ENCODE results near the gene NANOS2.
A peak's percentile ranks its signal among the peaks of the same experiment; 100 is the strongest.

The NANOS2 gene

DNA sequence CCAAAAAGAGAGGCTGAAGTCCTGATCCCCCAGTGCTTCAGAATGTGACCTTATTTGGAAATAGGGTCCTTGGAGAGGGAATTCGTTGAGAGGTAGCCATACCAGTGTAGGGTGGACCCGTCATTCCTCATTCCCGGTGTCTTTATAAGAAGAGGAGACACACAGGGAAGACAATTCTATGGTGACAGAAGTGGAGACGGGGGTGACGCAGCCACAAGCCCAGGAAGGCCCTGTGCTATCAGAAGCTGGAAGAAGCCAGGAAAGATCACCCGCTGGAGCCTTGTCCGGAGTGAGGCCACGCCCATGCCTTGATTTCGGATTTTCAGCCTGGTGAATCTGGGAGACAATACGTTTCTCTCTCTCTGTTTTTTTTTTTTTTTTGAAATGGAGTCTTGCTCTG lies 9.6 kb downstream of the NANOS2 start:
- Histone ChIP-seq H3K4me1 (ENCODE audit: control insufficient read depth in 1 of 2, insufficient read depth in 1 of 2, low read depth in 1 of 2, low read length in 1 of 2) (peaks cover 17 to 20% of the 10 kb centered on the region in 2 experiments), H3K4me3 (ENCODE audit: low read depth in 1 of 2, low read length in 1 of 2) (no peak overlapping the region), H3K27me3 (peaks cover 32% of the 10 kb centered on the region), H3K9me3 (no peaks in the 10 kb centered on the region), H3K27ac (no peak overlapping the region), H3K36me3 (no peaks in the 10 kb centered on the region)
- TF ChIP-seq CTCF (IDR thresholded peaks at IDR 0.05): no peak

GRCh38 chr19:45902651-45903625 lies 11.6 kb downstream of the NANOS2 start:
- Histone ChIP-seq H3K4me3 (ENCODE audit: low read depth in 1 of 2, low read length in 1 of 2) (peak overlapping the region; percentile 84 to 93), H3K27me3 (peaks cover 27% of the 10 kb centered on the region), H3K36me3 (peaks cover 17% of the 10 kb centered on the region), H3K4me1 (ENCODE audit: control insufficient read depth in 1 of 2, insufficient read depth in 1 of 2, low read depth in 1 of 2, low read length in 1 of 2) (peaks cover 17 to 20% of the 10 kb centered on the region in 2 experiments), H3K27ac (peak overlapping the region; percentile 77), H3K9me3 (no peaks in the 10 kb centered on the region)
- TF ChIP-seq CTCF (IDR thresholded peaks at IDR 0.05): peak; percentile 43

DNA sequence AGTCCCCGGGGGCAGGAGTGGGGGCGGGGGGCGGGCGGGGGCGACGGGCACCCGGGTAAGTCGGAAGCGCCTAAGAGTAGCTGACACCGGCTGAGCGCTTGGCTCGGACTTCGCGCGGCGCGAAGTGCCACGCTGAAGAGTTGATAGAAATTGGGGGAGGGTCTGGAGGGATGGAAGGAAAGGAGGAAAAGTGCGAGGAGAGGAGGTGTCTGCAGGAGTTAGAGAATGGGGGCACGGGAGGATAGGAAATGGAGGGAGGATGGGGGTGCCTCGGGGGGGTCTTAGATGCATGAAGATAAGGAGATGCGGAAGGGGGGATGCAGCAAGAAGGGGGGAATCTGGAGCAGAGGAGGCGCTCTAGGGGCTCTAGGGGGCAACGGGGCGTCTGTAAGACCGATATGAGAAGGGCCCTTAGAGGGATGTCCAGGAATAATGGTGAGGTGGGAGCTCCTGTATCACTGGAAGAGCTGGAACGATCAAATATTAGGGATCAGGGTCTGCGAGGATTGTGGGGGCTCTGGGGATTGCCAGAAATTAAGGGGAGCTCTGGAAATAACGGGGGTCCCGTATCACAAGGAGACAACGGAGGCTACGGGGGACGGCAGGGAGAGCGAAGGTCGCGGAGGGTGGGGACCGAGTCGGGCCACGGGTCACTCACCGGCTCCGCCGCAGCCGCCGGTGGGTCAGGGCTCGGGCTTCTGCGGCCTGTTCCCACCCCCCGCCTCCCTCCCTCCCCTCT lies 12.5 kb downstream of the NANOS2 start, which contains the start of gene MYPOP:
TSS of gene MYPOP (minus strand) at position 702 of the 739 bp plus-strand sequence. CDS start 840 bp downstream, outside the sequence.
- peaks cover 17 to 20% of the 10 kb centered on the region in 2 experiments for H3K4me1 ChIP-seq (ENCODE audit: control insufficient read depth in 1 of 2, insufficient read depth in 1 of 2, low read depth in 1 of 2, low read length in 1 of 2)
- peaks cover 23% of the 10 kb centered on the region for H3K36me3 ChIP-seq
- peaks cover 27% of the 10 kb centered on the region for H3K27me3 ChIP-seq
- no peak for TF ChIP-seq CTCF (IDR thresholded peaks at IDR 0.05)
- no peaks in the 10 kb centered on the region for H3K9me3 ChIP-seq
- H3K4me3 ChIP-seq (ENCODE audit: low read depth in 1 of 2, low read length in 1 of 2): peak within 1 kb of the TSS; percentile 84 to 93
- peak within 1 kb of the TSS; percentile 77 for H3K27ac ChIP-seq

DNA sequence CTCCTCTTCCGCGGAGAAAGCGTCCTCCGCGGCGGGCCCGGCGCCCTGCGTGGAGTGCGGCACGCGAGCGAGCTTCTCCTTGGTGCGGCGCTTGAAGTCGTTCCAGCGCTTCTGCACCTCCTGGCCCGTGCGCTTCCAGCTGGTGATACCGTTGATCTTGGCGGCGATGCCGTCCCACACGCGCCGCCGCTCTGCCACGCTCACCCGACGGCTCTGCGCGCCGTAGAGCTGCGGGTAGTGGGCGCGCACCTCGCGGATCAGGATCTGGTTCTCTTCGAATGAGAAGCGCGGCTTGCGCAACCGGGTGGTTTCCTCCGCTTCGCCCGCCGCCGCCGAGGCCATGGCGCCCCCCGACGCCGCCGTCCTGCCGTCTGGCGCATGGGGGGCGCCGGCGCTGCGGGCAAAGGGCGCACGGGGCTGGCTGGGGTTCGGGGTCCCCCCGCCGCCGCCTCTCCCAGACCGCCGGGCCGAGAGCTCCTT lies 13.1 kb downstream of the NANOS2 start:
- H3K9me3 ChIP-seq: no peaks in the 10 kb centered on the region
- peaks cover 27% of the 10 kb centered on the region for H3K27me3 ChIP-seq
- peak overlapping the region; percentile 84 to 93 for H3K4me3 ChIP-seq (ENCODE audit: low read depth in 1 of 2, low read length in 1 of 2)
- no peak for TF ChIP-seq CTCF (IDR thresholded peaks at IDR 0.05)
- H3K36me3 ChIP-seq: peaks cover 24% of the 10 kb centered on the region
- peaks cover 17 to 20% of the 10 kb centered on the region in 2 experiments for H3K4me1 ChIP-seq (ENCODE audit: control insufficient read depth in 1 of 2, insufficient read depth in 1 of 2, low read depth in 1 of 2, low read length in 1 of 2)
- H3K27ac ChIP-seq: peak overlapping the region; percentile 47

- Histone ChIP-seq H3K27me3 (peaks cover 25% of the 10 kb centered on the region), H3K9me3 (no peaks in the 10 kb centered on the region), H3K27ac (peak overlapping the region; percentile 47), H3K36me3 (peaks cover 24% of the 10 kb centered on the region), H3K4me3 (ENCODE audit: low read depth in 1 of 2, low read length in 1 of 2) (peak overlapping the region; percentile 84 to 93), H3K4me1 (ENCODE audit: control insufficient read depth in 1 of 2, insufficient read depth in 1 of 2, low read depth in 1 of 2, low read length in 1 of 2) (peaks cover 17 to 20% of the 10 kb centered on the region in 2 experiments)
- TF ChIP-seq CTCF (IDR thresholded peaks at IDR 0.05): no peak
Observed at GRCh38 chr19:45900738-45901431, 13.7 kb downstream of the NANOS2 start.
